A549 (cell line): ENCODE results near the gene GNA15. TPM values are rescaled to one million over a fixed set of nuclear protein-coding genes. Genes with fewer than 3 reads are reported as not detected.

Experiments used
- ATAC-seq, 2 experiments: fragments of 200-7000 bp in 1 of 2; fragments of >200 bp in 1 of 2; cut with Nextera tagmentation in 1 of 2; cut with Tn5 transposase in 1 of 2; 3 replicates each; pipeline versions ENCODE4 v1.8.0 to v1.9.1; 2018 to 2020; ENCODE audit warnings: mild to moderate bottlenecking in 1 of 2, moderate library complexity in 1 of 2
- CTCF ChIA-PET: fragments of 300-600 bp; sonication (Branson Sonifier 250); formaldehyde crosslinking; extraction: SDS; loops from one replicate; lab custom pipeline; 2021; ENCODE audit warnings: antibody characterized with exemption, inconsistent platforms; lab: Yijun Ruan, JAX
- POLR2A ChIA-PET: fragments of 350-600 bp; formaldehyde crosslinking; extraction: SDS; loops from one replicate; lab custom pipeline; 2021; ENCODE audit warnings: antibody characterized with exemption, inconsistent platforms; lab: Yijun Ruan, JAX
- DNase-seq, 2 experiments: peaks; one replicate each; pipeline versions ENCODE4 v3.0.0 to v3.0.0-alpha.2; 2011 to 2016; ENCODE audit warnings: low read depth in 1 of 2, low spot score in 1 of 2
- FAIRE-seq: peaks from 2 replicates; lab custom pipeline; 2011; peaks lifted over from hg19 to GRCh38; lab: Jason Lieb, UNC
- H3K27ac ChIP-seq, 2 experiments: fragments of >200 bp; sonication (Bioruptor Twin); formaldehyde crosslinking; 3 replicates each; pipeline ENCODE4 v1.5.1; 2016 to 2017
- H3K4me1 ChIP-seq: fragments of >200 bp; sonication (Bioruptor Twin); formaldehyde crosslinking; 3 replicates; pipeline ENCODE4 v1.6.1; 2016
- H3K4me2 ChIP-seq: fragments of >200 bp; sonication (Bioruptor Twin); formaldehyde crosslinking; 3 replicates; pipeline ENCODE4 v1.6.1; 2016
- H3K4me3 ChIP-seq: fragments of >200 bp; sonication (Bioruptor Twin); formaldehyde crosslinking; 3 replicates; pipeline ENCODE4 v1.5.1; 2016
- H3K9me3 ChIP-seq: fragments of >200 bp; sonication (Bioruptor Twin); formaldehyde crosslinking; 3 replicates; pipeline ENCODE4 v1.6.1; 2016
- CBX2 ChIP-seq: fragments of 200-600 bp; sonication (generic); IDR thresholded peaks from 2 replicates; pipeline ENCODE4 v1.6.1; 2016; ENCODE audit warnings: low read depth, mild to moderate bottlenecking, borderline replicate concordance
- CBX8 ChIP-seq: fragments of 200-600 bp; sonication (generic); IDR thresholded peaks from 2 replicates; pipeline ENCODE4 v1.6.1; 2016
- CEBPB ChIP-seq, 2 experiments: fragments of >200 bp in 1 of 2; sonication (Bioruptor Twin) in 1 of 2; formaldehyde crosslinking in 1 of 2; IDR thresholded peaks; 2 replicates each; pipeline ENCODE4 v1.6.1; 2012 to 2016
- EHMT2 ChIP-seq: fragments of 200-600 bp; sonication (generic); IDR thresholded peaks from 2 replicates; pipeline ENCODE4 v1.6.1; 2016; ENCODE audit warnings: antibody characterized with exemption, low read depth, mild to moderate bottlenecking, moderate library complexity
- EP300 ChIP-seq, 2 experiments: fragments of >200 bp; sonication (Bioruptor Twin); formaldehyde crosslinking; IDR thresholded peaks; 2 replicates in 1 of 2; 3 replicates in 1 of 2; pipeline ENCODE4 v1.6.1; 2016 to 2017
- FOSL2 ChIP-seq, 2 experiments: fragments of 450-650 bp in 1 of 2; fragments of >200 bp in 1 of 2; sonication (Bioruptor Twin) in 1 of 2; formaldehyde crosslinking; IDR thresholded peaks; 2 replicates each; pipeline versions ENCODE4 v1.5.0 to v1.6.1; 2016 to 2020; ENCODE audit warnings: mild to moderate bottlenecking in 1 of 2, moderate library complexity in 1 of 2
- FOXS1 ChIP-seq: fragments of 250-450 bp; sonication (Bioruptor Pico); IDR thresholded peaks from 2 replicates; pipeline ENCODE4 v1.5.0; 2020; ENCODE audit warnings: mild to moderate bottlenecking, moderate library complexity
- GATA3 ChIP-seq: IDR thresholded peaks from 2 replicates; pipeline ENCODE4 v1.6.1; 2012; ENCODE audit warnings: borderline replicate concordance
- HOXA7 ChIP-seq: fragments of 250-450 bp; sonication (Bioruptor Pico); IDR thresholded peaks from 2 replicates; pipeline ENCODE4 v1.5.0; 2020; ENCODE audit warnings: mild to moderate bottlenecking, moderate library complexity
- HOXB13 ChIP-seq: fragments of 250-450 bp; sonication (Bioruptor Pico); IDR thresholded peaks from 2 replicates; pipeline ENCODE4 v1.5.0; 2020; ENCODE audit warnings: low read depth, mild to moderate bottlenecking, moderate library complexity
- JUNB ChIP-seq: fragments of >200 bp; sonication (Bioruptor Twin); formaldehyde crosslinking; IDR thresholded peaks from 2 replicates; pipeline ENCODE4 v1.6.1; 2016
- KDM1A ChIP-seq: fragments of 200-600 bp; sonication (generic); IDR thresholded peaks from 2 replicates; pipeline ENCODE4 v1.6.1; 2016; ENCODE audit warnings: low read depth, mild to moderate bottlenecking
- NFE2L2 ChIP-seq: fragments of 150-350 bp; conservative IDR thresholded peaks from 2 replicates; pipeline ENCODE4 v1.6.1; 2014; ENCODE audit warnings: low read length
- NPAS2 ChIP-seq: fragments of 250-450 bp; sonication (Bioruptor Pico); IDR thresholded peaks from 2 replicates; pipeline ENCODE4 v1.8.0; 2022; ENCODE audit warnings: mild to moderate bottlenecking, moderate library complexity, borderline replicate concordance
- PHF8 ChIP-seq: fragments of 200-600 bp; sonication (generic); IDR thresholded peaks from 2 replicates; pipeline ENCODE4 v1.6.1; 2016; ENCODE audit warnings: low read depth, mild to moderate bottlenecking, antibody characterized with exemption, moderate library complexity, borderline replicate concordance
- RAD21 ChIP-seq, 2 experiments: fragments of >200 bp in 1 of 2; sonication (Bioruptor Twin) in 1 of 2; formaldehyde crosslinking in 1 of 2; IDR thresholded peaks in 1 of 2; conservative IDR thresholded peaks in 1 of 2; 2 replicates in 1 of 2; 3 replicates in 1 of 2; pipeline ENCODE4 v1.6.1; 2012 to 2018; ENCODE audit warnings: inconsistent platforms in 1 of 2
- RFX5 ChIP-seq: fragments of 450-650 bp; IDR thresholded peaks from 2 replicates; pipeline ENCODE4 v1.7.1; 2014; ENCODE audit warnings: antibody characterized with exemption, mild to moderate bottlenecking, moderate library complexity
- RNF2 ChIP-seq: fragments of 200-600 bp; sonication (generic); IDR thresholded peaks from 2 replicates; pipeline ENCODE4 v1.6.1; 2016; ENCODE audit warnings: low read depth, mild to moderate bottlenecking, antibody characterized with exemption, moderate library complexity, borderline replicate concordance
- SMC3 ChIP-seq: fragments of >200 bp; sonication (Bioruptor Twin); formaldehyde crosslinking; IDR thresholded peaks from 3 replicates; pipeline ENCODE4 v1.6.1; 2018; ENCODE audit warnings: inconsistent platforms
- TP53 ChIP-seq: fragments of 250-450 bp; sonication (Bioruptor Pico); IDR thresholded peaks from 2 replicates; pipeline ENCODE4 v1.5.0; 2021; ENCODE audit warnings: mild to moderate bottlenecking, moderate library complexity
- ZC3H11A ChIP-seq: fragments of 450-650 bp; IDR thresholded peaks from 2 replicates; pipeline ENCODE4 v1.6.1; 2014; ENCODE audit warnings: antibody characterized with exemption, mild to moderate bottlenecking
- ZSCAN20 ChIP-seq: fragments of 250-450 bp; sonication (Bioruptor Pico); IDR thresholded peaks from 2 replicates; pipeline ENCODE4 v1.8.0; 2022; ENCODE audit warnings: mild to moderate bottlenecking, moderate library complexity
- WGBS: methylation state at CpG from one replicate; pipeline ENCODE4 v1.1.6; 2017; ENCODE audit errors: missing lambda C conversion rate; 5-methylcytosine and 5-hydroxymethylcytosine counted together
- polyA plus RNA-seq, 4 experiments: library from polyadenylated mRNA; depleted of rRNA in 3 of 4; stranded (reverse); fragments of >200 nt; fragmentation: RNase III in 1 of 4; extraction: RNeasy Plus Mini Kit Qiagen cat#74134 plus additional on column Dnase treatment in 1 of 4; gene quantifications; 2 replicates in 3 of 4; 3 replicates in 1 of 4; pipeline ENCODE4 v1.2.3, GENCODE V29; 2011 to 2017
- TF ChIP-seq, protein P1 (sequence below): fragments of >200 bp; sonication (Bioruptor Twin); formaldehyde crosslinking; IDR thresholded peaks from 3 replicates; pipeline ENCODE4 v1.6.1; 2016
- TF ChIP-seq, protein P2 (sequence below): fragments of >200 bp; sonication (Bioruptor Twin); formaldehyde crosslinking; IDR thresholded peaks from 3 replicates; pipeline ENCODE4 v1.5.1; 2016
- TF ChIP-seq, protein P3 (sequence below): fragments of 200-600 bp; sonication (generic); IDR thresholded peaks from 2 replicates; pipeline ENCODE4 v1.6.1; 2016; ENCODE audit warnings: antibody characterized with exemption, mild to moderate bottlenecking, moderate library complexity
- TF ChIP-seq, protein P4 (sequence below): IDR thresholded peaks from 2 replicates; pipeline ENCODE4 v1.6.1; 2012

The GNA15 gene
- polyA plus RNA-seq, 2 of the 4 experiments (the other 2 are of a cell fraction), result 0.06 TPM; not detected in 1

DNA sequence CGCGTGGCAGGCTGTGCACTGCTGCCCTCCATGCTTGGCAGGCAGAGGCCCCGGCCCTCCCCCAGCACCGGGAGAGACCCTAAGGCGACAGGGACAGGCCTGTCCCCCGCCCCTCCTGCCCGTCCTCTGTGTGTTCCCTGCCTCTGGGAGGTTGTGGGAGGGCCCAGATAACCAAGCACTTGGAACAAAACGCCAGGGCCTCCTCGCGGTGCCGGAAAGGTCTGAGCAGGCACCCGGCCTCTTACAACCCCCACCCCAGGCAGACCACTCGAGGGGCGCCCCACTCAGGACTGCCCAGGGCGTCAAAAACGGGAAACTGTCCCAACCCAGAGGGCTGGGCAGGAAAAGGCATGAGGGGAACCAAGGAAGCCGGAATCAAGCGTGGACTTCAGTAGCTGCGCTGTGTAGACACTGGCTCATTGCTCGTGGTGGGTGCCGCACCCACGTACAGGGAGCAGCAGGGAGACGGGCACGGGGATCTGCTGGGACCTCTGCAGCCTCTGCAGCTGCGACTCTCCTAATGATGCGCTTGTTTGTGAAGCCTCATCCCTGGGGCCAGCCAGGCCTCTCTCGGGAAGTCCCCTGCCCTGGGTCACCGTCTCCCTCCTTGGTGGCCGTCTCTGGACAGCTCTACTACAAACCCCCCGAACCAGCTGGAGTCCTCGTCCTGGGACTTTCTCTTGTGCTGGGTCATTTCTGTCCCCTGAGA, 21.7 kb upstream of the GNA15 start:
- Histone ChIP-seq H3K27ac (no peak overlapping the region), H3K9me3 (no peaks in the 10 kb centered on the region), H3K4me1 (peaks cover 18% of the 10 kb centered on the region), H3K4me2 (no peak overlapping the region), H3K4me3 (no peak overlapping the region)
- no peak for DNase-seq
- ChIA-PET POLR2A (no interaction called here), CTCF (interaction anchor here (1.8 kb wide), 1 partner anchor 10 kb away, joined by 13 read pairs; no protein-coding TSS in a partner anchor)
- TF ChIP-seq TP53 (CRISPR knock-in tag), result no peak
- TF ChIP-seq JUNB, result no peak
- no peak for TF ChIP-seq NPAS2 (CRISPR knock-in tag)
- TF ChIP-seq, protein P1, sequence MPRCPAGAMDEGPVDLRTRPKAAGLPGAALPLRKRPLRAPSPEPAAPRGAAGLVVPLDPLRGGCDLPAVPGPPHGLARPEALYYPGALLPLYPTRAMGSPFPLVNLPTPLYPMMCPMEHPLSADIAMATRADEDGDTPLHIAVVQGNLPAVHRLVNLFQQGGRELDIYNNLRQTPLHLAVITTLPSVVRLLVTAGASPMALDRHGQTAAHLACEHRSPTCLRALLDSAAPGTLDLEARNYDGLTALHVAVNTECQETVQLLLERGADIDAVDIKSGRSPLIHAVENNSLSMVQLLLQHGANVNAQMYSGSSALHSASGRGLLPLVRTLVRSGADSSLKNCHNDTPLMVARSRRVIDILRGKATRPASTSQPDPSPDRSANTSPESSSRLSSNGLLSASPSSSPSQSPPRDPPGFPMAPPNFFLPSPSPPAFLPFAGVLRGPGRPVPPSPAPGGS, result no peak
- no peak for TF ChIP-seq ZC3H11A
- TF ChIP-seq, protein P2, sequence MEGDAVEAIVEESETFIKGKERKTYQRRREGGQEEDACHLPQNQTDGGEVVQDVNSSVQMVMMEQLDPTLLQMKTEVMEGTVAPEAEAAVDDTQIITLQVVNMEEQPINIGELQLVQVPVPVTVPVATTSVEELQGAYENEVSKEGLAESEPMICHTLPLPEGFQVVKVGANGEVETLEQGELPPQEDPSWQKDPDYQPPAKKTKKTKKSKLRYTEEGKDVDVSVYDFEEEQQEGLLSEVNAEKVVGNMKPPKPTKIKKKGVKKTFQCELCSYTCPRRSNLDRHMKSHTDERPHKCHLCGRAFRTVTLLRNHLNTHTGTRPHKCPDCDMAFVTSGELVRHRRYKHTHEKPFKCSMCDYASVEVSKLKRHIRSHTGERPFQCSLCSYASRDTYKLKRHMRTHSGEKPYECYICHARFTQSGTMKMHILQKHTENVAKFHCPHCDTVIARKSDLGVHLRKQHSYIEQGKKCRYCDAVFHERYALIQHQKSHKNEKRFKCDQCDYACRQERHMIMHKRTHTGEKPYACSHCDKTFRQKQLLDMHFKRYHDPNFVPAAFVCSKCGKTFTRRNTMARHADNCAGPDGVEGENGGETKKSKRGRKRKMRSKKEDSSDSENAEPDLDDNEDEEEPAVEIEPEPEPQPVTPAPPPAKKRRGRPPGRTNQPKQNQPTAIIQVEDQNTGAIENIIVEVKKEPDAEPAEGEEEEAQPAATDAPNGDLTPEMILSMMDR, result no peak
- no peak for TF ChIP-seq RFX5
- no peak for TF ChIP-seq CBX2
- TF ChIP-seq FOXS1 (CRISPR knock-in tag), result no peak
- no peak for TF ChIP-seq HOXB13 (CRISPR knock-in tag)
- 90% methylated on average over 25 of the region's 31 CpGs for WGBS
- FAIRE-seq, result no peak
- ATAC-seq, result no peak

DNA sequence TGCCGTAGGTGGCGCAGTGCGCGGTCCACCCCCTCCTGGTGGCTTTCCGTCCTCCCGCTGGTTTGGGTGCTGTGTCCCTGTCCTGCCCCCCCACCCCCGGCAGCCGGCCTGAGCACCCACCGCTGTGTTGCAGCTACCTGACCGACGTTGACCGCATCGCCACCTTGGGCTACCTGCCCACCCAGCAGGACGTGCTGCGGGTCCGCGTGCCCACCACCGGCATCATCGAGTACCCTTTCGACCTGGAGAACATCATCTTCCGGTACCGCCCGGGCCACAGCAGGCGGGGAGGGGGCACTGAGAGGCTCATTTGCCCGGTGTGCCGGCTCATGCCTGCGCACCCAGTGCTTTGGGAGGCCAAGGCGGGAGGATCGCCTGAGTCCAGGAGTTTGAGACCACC, 21.0 kb upstream of the GNA15 start:
- DNase-seq (no peak), ATAC-seq (no peak)
- no peak overlapping the region for H3K4me2 ChIP-seq
- no peak overlapping the region for H3K4me3 ChIP-seq
- peaks cover 18% of the 10 kb centered on the region for H3K4me1 ChIP-seq
- WGBS, result 77% methylated on average over 6 of the region's 29 CpGs
- H3K9me3 ChIP-seq, result no peaks in the 10 kb centered on the region
- TF ChIP-seq CBX8, result no peak
- TF ChIP-seq EP300 (IDR thresholded peaks at IDR 0.05), result no peak
- no peak for TF ChIP-seq FOXS1 (CRISPR knock-in tag)
- TF ChIP-seq KDM1A, result no peak
- no peak for TF ChIP-seq CEBPB (IDR thresholded peaks at IDR 0.05)
- no peak for TF ChIP-seq GATA3
- TF ChIP-seq SMC3, result no peak
- TF ChIP-seq, all 56 proteins: peak for 0
- no peak for FAIRE-seq
- ChIA-PET POLR2A (no interaction called here), CTCF (interaction anchor here (1.8 kb wide), 1 partner anchor 10 kb away, joined by 13 read pairs; no protein-coding TSS in a partner anchor)
- H3K27ac ChIP-seq, result peak overlapping the region in 1 of 2 experiments; percentile 87; a peak in 2 of 6 replicates

DNA sequence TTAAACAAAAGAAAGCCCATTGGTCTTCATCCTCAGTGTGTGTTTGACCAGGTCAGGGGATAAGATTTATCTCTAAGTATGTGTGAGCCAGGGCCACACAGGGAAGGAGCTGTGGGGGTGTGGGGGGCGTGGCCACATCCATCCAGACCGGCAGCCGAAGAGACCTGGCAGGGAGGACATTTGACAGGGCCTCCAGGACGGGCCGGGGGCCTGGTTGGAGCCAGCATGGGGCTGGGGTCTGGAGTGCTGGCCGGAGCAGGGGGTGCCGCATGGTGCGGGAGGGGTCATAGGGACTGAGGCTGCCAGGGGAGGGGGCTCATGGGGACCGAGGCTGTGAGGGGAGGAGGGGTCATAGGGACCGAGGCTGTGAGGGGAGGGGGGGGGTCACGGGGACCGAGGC, 20.4 kb upstream of the GNA15 start:
- FAIRE-seq (no peak), DNase-seq (no peak)
- TF ChIP-seq EHMT2 (no peak), NFE2L2 (no peak), FOSL2 (IDR thresholded peaks at IDR 0.05) (no peak), FOSL2 (CRISPR knock-in tag; IDR thresholded peaks at IDR 0.05) (no peak), HOXA7 (CRISPR knock-in tag) (no peak), RNF2 (no peak), JUNB (no peak), RAD21 (conservative IDR thresholded peaks at IDR 0.05 in 1 of 2, IDR thresholded peaks at IDR 0.05 in 1 of 2) (no peak), HOXB13 (CRISPR knock-in tag) (no peak), ZSCAN20 (CRISPR knock-in tag) (no peak), NPAS2 (CRISPR knock-in tag) (no peak), PHF8 (no peak)
- TF ChIP-seq, protein P3, sequence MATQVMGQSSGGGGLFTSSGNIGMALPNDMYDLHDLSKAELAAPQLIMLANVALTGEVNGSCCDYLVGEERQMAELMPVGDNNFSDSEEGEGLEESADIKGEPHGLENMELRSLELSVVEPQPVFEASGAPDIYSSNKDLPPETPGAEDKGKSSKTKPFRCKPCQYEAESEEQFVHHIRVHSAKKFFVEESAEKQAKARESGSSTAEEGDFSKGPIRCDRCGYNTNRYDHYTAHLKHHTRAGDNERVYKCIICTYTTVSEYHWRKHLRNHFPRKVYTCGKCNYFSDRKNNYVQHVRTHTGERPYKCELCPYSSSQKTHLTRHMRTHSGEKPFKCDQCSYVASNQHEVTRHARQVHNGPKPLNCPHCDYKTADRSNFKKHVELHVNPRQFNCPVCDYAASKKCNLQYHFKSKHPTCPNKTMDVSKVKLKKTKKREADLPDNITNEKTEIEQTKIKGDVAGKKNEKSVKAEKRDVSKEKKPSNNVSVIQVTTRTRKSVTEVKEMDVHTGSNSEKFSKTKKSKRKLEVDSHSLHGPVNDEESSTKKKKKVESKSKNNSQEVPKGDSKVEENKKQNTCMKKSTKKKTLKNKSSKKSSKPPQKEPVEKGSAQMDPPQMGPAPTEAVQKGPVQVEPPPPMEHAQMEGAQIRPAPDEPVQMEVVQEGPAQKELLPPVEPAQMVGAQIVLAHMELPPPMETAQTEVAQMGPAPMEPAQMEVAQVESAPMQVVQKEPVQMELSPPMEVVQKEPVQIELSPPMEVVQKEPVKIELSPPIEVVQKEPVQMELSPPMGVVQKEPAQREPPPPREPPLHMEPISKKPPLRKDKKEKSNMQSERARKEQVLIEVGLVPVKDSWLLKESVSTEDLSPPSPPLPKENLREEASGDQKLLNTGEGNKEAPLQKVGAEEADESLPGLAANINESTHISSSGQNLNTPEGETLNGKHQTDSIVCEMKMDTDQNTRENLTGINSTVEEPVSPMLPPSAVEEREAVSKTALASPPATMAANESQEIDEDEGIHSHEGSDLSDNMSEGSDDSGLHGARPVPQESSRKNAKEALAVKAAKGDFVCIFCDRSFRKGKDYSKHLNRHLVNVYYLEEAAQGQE, result no peak
- TF ChIP-seq, protein P4, sequence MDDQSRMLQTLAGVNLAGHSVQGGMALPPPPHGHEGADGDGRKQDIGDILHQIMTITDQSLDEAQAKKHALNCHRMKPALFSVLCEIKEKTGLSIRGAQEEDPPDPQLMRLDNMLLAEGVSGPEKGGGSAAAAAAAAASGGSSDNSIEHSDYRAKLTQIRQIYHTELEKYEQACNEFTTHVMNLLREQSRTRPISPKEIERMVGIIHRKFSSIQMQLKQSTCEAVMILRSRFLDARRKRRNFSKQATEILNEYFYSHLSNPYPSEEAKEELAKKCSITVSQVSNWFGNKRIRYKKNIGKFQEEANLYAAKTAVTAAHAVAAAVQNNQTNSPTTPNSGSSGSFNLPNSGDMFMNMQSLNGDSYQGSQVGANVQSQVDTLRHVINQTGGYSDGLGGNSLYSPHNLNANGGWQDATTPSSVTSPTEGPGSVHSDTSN, result no peak

More for the DNA sequence above, 20.4 kb upstream of the GNA15 start:
- Histone ChIP-seq H3K4me2 (no peak overlapping the region; the same call in 2 of the 3 replicates), H3K4me3 (no peak overlapping the region), H3K9me3 (no peaks in the 10 kb centered on the region), H3K27ac (peak overlapping the region; percentile 68 to 87), H3K4me1 (peaks cover 18% of the 10 kb centered on the region)
- no peak for ATAC-seq
- CTCF ChIA-PET, result interaction anchor here (0.5 to 3.0 kb wide), 4 partner anchors 11 to 338 kb away, joined by 3 to 13 read pairs (median 7); no protein-coding TSS in a partner anchor
- POLR2A ChIA-PET, result no interaction called here
- WGBS, result 92% methylated on average over 2 of the region's 12 CpGs
